IPS DF 6.9 (cell line): ENCODE data around the gene ADAT3.

Source experiments
- DNase-seq: peaks from one replicate; pipeline ENCODE4 v3.0.0-alpha.2; 2013; ENCODE audit warnings: low read depth, low spot score
- H3K27ac ChIP-seq: one replicate; pipeline ENCODE4 v1.5.1; 2013; ENCODE audit warnings: low read length, control low read depth
- H3K27me3 ChIP-seq: 2 replicates; pipeline ENCODE4 v1.6.1; 2013; ENCODE audit warnings: mild to moderate bottlenecking, low read length; ENCODE audit not compliant: control insufficient read depth, insufficient read depth
- H3K36me3 ChIP-seq: 2 replicates; pipeline ENCODE4 v1.6.1; 2013; ENCODE audit warnings: low read length; ENCODE audit not compliant: control insufficient read depth, insufficient read depth
- H3K4me1 ChIP-seq: 2 replicates; pipeline ENCODE4 v1.6.1; 2013; ENCODE audit warnings: low read length; ENCODE audit not compliant: control insufficient read depth, insufficient read depth
- H3K4me3 ChIP-seq: 2 replicates; pipeline ENCODE4 v1.5.1; 2013; ENCODE audit warnings: mild to moderate bottlenecking, low read length
- H3K9me3 ChIP-seq: 2 replicates; pipeline ENCODE4 v1.6.1; 2013; ENCODE audit warnings: low read length, inconsistent platforms; ENCODE audit not compliant: control insufficient read depth, insufficient read depth
- WGBS: extraction: QIAGEN DNeasy Blood & Tissue Kit; methylation state at CpG from one replicate; pipeline ENCODE4 v1.1.7; 2013; ENCODE audit warnings: mixed read lengths, missing lambda C conversion rate; ENCODE audit not compliant: insufficient read length, insufficient coverage; 5-methylcytosine and 5-hydroxymethylcytosine counted together

ADAT3 gene

DNA sequence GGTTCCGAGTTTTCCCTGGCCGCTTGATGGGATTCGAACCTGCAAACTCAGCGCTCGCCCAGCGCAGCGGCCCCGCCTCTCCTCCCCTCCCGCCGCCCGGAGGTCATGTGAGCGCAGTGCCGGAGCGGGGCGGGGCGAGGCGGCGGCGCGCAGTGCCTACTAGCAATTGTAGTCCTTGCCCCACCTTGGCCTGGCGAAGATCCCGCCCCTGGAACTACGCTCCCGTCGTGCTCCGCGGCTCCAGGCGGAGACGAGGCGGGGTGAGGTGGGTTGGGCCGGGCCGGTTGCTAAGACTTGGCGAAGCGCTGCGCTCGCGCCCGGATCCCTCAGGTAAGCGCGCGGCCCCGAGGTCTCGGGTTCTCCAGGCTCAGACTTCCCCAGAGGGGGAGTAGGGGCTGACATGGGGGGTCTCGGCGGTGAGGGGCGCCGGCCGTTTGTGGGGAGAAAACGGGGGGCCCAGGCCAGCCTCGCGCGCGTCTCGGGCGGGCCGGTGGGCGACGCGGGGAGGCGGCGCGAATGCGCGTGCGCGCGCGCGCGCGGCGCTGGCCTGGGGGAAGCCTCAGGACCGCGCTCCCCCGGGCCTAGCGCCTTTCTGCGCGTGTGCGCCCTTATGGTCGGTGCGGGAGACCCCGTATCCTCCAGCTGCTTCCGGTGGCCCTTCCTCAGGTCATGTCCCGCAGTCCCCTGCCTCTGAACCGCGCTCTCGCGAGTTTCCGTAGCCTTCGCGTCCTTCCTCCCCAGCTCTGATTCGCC lies at the start of gene ADAT3, which contains the start of gene SCAMP4:
TSS of gene ADAT3 (plus strand) at position 290 of the 753 bp plus-strand sequence. CDS start 6,649 bp downstream, outside the sequence.
TSS of gene SCAMP4 (plus strand) at position 290 of the 753 bp plus-strand sequence. CDS start 9,621 bp downstream, outside the sequence.
- H3K4me1 ChIP-seq: peaks cover 3% of the 10 kb centered on the region; the same call in 1 of the 2 replicates
- peaks cover 6% of the 10 kb centered on the region; the same call in 1 of the 2 replicates for H3K36me3 ChIP-seq
- H3K27me3 ChIP-seq: no peaks in the 10 kb centered on the region
- no peaks in the 10 kb centered on the region for H3K9me3 ChIP-seq
- no peak within 1 kb of the TSS for H3K27ac ChIP-seq
- no CpG with 5 or more reads among the region's 92 CpGs for WGBS
- DNase-seq: peak; percentile 95
- H3K4me3 ChIP-seq: peak within 1 kb of the TSS; percentile 64; the same call in 1 of the 2 replicates

GRCh38 chr19:1855828-1856255 lies 49.4 kb upstream of the ADAT3 start:
- WGBS: no CpG with 5 or more reads among the region's 13 CpGs
- no peak for DNase-seq
- no peaks in the 10 kb centered on the region for H3K36me3 ChIP-seq
- H3K27me3 ChIP-seq: no peaks in the 10 kb centered on the region
- H3K4me3 ChIP-seq: no peak overlapping the region
- peaks cover 41% of the 10 kb centered on the region for H3K4me1 ChIP-seq
- H3K9me3 ChIP-seq: no peaks in the 10 kb centered on the region
- no peak overlapping the region for H3K27ac ChIP-seq

GRCh38 chr19:1856345-1856697 lies 48.9 kb upstream of the ADAT3 start:
- H3K4me3 ChIP-seq: peak overlapping the region; percentile 24; the same call in 1 of the 2 replicates
- WGBS: no CpG with 5 or more reads among the region's 6 CpGs

GRCh38 chr19:1856698-1857603 lies 48.2 kb upstream of the ADAT3 start:
- WGBS: no CpG with 5 or more reads among the region's 73 CpGs
- no peak overlapping the region for H3K27ac ChIP-seq
- H3K4me3 ChIP-seq: peak overlapping the region; percentile 24; the same call in 1 of the 2 replicates
- peaks cover 44% of the 10 kb centered on the region for H3K4me1 ChIP-seq
- DNase-seq: no peak
- no peaks in the 10 kb centered on the region for H3K9me3 ChIP-seq
- no peaks in the 10 kb centered on the region for H3K27me3 ChIP-seq
- H3K36me3 ChIP-seq: no peaks in the 10 kb centered on the region

More at GRCh38 chr19:1856345-1856697, 48.9 kb upstream of the ADAT3 start:
- H3K36me3 ChIP-seq: no peaks in the 10 kb centered on the region
- H3K27ac ChIP-seq: no peak overlapping the region
- H3K27me3 ChIP-seq: no peaks in the 10 kb centered on the region
- H3K4me1 ChIP-seq: peaks cover 42% of the 10 kb centered on the region
- DNase-seq: no peak
- no peaks in the 10 kb centered on the region for H3K9me3 ChIP-seq

- H3K27ac ChIP-seq: no peak overlapping the region
- DNase-seq: no peak
- WGBS: no CpG with 5 or more reads among the region's 16 CpGs
- H3K9me3 ChIP-seq: no peaks in the 10 kb centered on the region
- no peaks in the 10 kb centered on the region; the same call in 1 of the 2 replicates for H3K36me3 ChIP-seq
- H3K4me3 ChIP-seq: no peak overlapping the region; the same call in 1 of the 2 replicates
- H3K4me1 ChIP-seq: peaks cover 42% of the 10 kb centered on the region
- H3K27me3 ChIP-seq: no peaks in the 10 kb centered on the region
Observed at GRCh38 chr19:1857648-1858326, 47.4 kb upstream of the ADAT3 start.

- H3K36me3 ChIP-seq: no peaks in the 10 kb centered on the region; the same call in 1 of the 2 replicates
- no peaks in the 10 kb centered on the region for H3K27me3 ChIP-seq
- no peak overlapping the region for H3K27ac ChIP-seq
- H3K4me3 ChIP-seq: no peak overlapping the region
- no peaks in the 10 kb centered on the region for H3K9me3 ChIP-seq
- no CpG with 5 or more reads among the region's 10 CpGs for WGBS
- H3K4me1 ChIP-seq: peaks cover 42% of the 10 kb centered on the region
- DNase-seq: no peak
Observed at GRCh38 chr19:1858412-1859081, 46.7 kb upstream of the ADAT3 start.

- peaks cover 39% of the 10 kb centered on the region for H3K4me1 ChIP-seq
- H3K27ac ChIP-seq: no peak overlapping the region
- no CpG with 5 or more reads among the region's 18 CpGs for WGBS
- no peaks in the 10 kb centered on the region; the same call in 1 of the 2 replicates for H3K36me3 ChIP-seq
- no peak overlapping the region for H3K4me3 ChIP-seq
- H3K27me3 ChIP-seq: no peaks in the 10 kb centered on the region
- no peak for DNase-seq
- H3K9me3 ChIP-seq: no peaks in the 10 kb centered on the region
Observed at GRCh38 chr19:1859331-1859781, 45.8 kb upstream of the ADAT3 start.

DNA sequence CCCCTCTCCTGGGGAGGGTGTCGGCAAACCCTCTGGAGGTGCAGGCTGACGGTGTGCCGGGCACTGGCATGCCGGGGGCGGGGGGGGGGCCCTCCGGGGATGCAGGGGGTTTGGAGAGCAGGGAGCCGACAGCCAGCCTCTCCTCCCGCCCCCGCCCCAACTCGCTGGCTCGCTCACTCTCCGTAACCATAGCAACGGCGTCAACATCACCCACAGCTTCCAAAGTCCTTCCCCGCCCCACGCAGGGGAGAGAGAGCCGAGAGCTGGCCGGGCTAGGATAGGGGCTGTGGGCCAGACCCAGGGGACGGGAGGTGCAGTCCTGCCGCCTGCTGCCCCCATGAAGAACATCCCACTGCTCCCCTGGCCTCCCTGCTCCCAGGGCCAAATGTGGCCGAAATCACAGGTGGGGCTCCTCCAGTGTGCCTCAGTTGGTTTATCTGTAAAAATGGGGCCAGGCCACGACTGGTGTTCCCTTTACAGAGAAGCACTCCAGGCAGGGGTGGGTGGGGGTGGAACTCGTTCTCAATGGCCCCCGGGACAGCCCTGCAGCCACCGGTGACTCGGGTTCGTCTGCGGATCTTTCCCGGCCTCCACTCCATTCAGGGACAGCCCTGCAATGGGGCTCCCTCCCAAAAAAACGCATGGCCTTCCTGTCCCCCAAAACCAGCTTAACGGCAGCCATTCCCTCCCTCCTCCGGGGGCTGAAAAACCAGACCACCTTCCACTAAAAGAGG lies 45.0 kb upstream of the ADAT3 start:
- no peak for DNase-seq
- no CpG with 5 or more reads among the region's 32 CpGs for WGBS
- Histone ChIP-seq H3K27me3 (no peaks in the 10 kb centered on the region), H3K27ac (no peak overlapping the region), H3K36me3 (no peaks in the 10 kb centered on the region; the same call in 1 of the 2 replicates), H3K4me3 (no peak overlapping the region), H3K9me3 (no peaks in the 10 kb centered on the region), H3K4me1 (peaks cover 36% of the 10 kb centered on the region)
